Measurements from ENCODE around the gene CFAP299.

DNA sequence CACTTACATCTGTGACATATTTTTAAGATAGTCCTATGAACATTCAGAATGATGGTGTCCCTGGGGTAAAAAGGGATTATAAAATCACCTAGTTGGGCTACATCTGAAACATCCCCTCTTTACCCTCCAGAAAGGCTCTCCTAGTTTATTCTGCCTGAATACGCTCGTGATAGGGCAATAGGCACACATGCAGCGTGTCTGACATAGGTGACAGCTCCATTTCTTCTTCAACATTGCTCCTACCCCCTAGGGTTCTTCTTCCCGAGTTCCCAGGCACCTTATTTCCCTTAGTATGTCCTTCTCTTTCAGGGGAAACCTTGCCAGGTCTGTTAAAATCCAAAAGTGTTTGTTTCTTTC, 27.1 kb upstream of the CFAP299 start:
- TF ChIP-seq EZH2 (IDR thresholded peaks at IDR 0.05) (no peak), POLR2A (IDR thresholded peaks at IDR 0.05; ENCODE audit: borderline replicate concordance, extremely low read depth, insufficient read depth, insufficient read length) (no peak), SP1 (IDR thresholded peaks at IDR 0.05; ENCODE audit: low read depth) (no peak), SIN3A (IDR thresholded peaks at IDR 0.05; ENCODE audit: low read depth) (no peak), POLR2AphosphoS5 (IDR thresholded peaks at IDR 0.05; ENCODE audit: low read depth, low read length) (no peak), ZBTB33 (IDR thresholded peaks at IDR 0.05; ENCODE audit: extremely low read depth, insufficient replicate concordance, low read length) (no peak), MAX (IDR thresholded peaks at IDR 0.05) (no peak), CBX3 (IDR thresholded peaks at IDR 0.05; ENCODE audit: low read depth) (no peak), EGR1 (IDR thresholded peaks at IDR 0.05; ENCODE audit: low read depth) (no peak)
- TF ChIP-seq, protein P1, sequence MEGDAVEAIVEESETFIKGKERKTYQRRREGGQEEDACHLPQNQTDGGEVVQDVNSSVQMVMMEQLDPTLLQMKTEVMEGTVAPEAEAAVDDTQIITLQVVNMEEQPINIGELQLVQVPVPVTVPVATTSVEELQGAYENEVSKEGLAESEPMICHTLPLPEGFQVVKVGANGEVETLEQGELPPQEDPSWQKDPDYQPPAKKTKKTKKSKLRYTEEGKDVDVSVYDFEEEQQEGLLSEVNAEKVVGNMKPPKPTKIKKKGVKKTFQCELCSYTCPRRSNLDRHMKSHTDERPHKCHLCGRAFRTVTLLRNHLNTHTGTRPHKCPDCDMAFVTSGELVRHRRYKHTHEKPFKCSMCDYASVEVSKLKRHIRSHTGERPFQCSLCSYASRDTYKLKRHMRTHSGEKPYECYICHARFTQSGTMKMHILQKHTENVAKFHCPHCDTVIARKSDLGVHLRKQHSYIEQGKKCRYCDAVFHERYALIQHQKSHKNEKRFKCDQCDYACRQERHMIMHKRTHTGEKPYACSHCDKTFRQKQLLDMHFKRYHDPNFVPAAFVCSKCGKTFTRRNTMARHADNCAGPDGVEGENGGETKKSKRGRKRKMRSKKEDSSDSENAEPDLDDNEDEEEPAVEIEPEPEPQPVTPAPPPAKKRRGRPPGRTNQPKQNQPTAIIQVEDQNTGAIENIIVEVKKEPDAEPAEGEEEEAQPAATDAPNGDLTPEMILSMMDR (IDR thresholded peaks at IDR 0.05 in 2 of 3, conservative IDR thresholded peaks at IDR 0.05 in 1 of 3; ENCODE audit: borderline replicate concordance in 1 of 3, insufficient read depth in 1 of 3, low read depth in 2 of 3, low read length in 2 of 3) = no peak

Measured in HCT116 (cell line).